GM12801 (cell line): ENCODE data around the gene CTNNA3.

Source experiments
- TF ChIP-seq, protein P1 (sequence below): IDR thresholded peaks from one replicate; pipeline ENCODE4 v1.5.1; 2011; ENCODE audit warnings: control low read depth; ENCODE audit not compliant: insufficient read length; ENCODE audit errors: extremely low read depth

Gene CTNNA3

DNA sequence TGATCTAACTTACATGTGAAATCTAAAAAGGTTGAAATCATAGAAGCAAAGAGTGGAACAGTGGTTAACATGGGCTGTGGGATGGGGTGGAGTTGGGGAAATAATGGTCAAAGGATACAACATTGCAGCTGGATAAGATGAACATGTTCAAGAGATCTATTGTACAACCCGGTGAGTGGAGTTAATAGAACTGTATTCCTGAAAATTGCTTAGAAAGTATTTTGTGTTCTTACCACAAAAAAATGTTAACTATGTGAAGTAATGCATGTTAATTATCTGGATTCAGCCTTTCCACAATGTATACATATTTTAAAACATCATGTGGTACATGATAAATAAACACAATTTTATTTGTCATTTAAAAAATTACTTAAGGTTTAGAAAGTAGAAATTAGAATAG lies 1041.1 kb downstream of the CTNNA3 start:
- TF ChIP-seq, protein P1, sequence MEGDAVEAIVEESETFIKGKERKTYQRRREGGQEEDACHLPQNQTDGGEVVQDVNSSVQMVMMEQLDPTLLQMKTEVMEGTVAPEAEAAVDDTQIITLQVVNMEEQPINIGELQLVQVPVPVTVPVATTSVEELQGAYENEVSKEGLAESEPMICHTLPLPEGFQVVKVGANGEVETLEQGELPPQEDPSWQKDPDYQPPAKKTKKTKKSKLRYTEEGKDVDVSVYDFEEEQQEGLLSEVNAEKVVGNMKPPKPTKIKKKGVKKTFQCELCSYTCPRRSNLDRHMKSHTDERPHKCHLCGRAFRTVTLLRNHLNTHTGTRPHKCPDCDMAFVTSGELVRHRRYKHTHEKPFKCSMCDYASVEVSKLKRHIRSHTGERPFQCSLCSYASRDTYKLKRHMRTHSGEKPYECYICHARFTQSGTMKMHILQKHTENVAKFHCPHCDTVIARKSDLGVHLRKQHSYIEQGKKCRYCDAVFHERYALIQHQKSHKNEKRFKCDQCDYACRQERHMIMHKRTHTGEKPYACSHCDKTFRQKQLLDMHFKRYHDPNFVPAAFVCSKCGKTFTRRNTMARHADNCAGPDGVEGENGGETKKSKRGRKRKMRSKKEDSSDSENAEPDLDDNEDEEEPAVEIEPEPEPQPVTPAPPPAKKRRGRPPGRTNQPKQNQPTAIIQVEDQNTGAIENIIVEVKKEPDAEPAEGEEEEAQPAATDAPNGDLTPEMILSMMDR, result no peak

DNA sequence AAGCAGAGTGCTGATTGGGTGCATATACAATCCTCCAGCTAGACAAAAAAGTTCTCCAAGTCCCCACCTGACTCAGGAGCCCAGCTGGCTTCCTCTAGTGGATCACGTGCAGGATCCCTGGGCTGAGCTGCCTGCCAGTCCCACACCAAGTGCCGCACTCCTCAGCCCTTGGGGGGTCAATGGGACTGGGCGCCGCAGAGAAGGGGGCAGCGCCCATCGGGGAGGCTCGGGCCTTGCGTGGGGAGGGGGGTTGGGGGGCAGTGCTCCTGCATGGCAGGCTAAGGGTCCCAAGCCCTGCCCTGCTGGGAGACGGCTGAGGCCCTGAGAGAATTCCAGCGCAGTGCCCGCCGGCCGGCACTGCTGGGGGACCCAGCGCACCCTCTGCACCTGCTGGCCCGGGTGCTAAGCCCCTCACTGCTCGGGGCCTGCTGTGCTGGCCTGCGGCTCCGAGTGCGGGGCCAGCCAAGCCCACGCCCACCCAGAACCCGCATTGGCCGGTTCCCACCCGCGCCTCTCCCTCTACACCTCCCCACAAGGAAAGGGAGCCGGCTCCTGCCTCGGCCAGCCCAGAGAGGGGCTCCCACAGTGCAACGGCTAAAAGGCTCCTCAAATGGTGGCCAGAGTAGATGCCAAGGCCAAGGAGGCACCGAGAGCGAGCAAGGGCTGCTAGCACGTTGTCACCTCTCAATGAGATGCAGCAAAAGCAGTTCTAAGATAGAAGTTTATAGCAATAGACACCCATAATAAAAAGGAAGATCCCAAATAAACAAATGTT lies 1044.5 kb downstream of the CTNNA3 start:
- TF ChIP-seq, protein P1, result no peak

GRCh38 chr10:66649626-66650025 lies 1046.4 kb downstream of the CTNNA3 start:
- TF ChIP-seq, protein P1, result no peak

DNA sequence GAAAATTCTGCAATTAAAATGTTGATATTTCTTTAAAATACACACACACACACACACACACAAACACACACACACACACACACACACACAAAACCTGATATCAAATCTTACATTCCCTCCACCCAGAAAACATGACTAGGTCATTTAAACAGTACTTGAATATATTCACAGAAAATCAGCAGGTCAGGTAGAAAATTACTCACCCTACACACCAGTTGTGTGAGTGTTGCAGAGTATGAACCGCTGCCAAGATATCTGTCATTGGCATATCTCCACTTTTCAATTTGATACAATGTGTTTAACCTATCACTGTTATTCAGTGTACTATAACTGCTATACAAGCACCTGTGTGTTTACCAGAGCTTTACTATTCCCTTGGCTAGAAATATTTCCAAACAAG lies 1053.8 kb downstream of the CTNNA3 start:
- TF ChIP-seq, protein P1, result no peak

GRCh38 chr10:66639371-66639770 lies 1056.6 kb downstream of the CTNNA3 start:
- TF ChIP-seq, protein P1, result no peak

DNA sequence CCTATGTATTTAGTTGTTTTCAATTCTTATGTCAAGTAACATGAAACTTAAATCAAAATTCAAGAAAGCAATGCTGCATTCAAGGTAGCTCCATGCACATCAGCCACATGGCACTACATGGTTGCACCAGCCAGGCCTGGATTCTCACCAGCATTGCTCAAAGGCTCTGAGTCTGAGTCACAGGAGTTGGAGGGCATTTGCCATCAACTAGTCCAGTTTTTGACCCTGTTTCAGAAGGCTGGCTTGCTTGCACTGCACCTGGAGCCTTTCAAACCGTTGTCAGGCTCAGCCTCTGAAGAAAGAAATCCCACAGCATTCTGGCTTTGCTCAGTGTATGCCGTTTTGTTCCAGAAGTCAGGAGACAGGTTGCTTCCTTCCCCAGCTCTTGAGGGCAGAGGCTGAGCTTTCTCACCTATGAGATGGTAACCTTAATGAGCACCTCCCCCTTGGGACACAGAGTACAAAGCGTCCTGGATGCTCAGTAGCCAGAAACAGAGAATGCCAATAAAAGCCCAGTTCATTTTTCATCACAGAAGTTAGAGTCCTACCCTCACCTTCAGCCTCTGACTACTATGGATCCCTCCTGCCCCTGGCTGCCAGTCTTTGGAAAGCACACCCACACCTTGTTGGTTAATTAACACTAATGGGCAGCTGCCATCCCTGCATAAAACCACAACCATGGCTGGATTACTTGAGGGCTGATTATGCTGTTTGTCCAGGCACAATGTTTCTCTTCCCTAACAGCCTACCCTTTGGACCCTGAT lies 1058.5 kb downstream of the CTNNA3 start:
- TF ChIP-seq, protein P1, result no peak

GRCh38 chr10:66629996-66630395 lies 1066.0 kb downstream of the CTNNA3 start:
- TF ChIP-seq, protein P1, result no peak
